Measurements from ENCODE around the gene CLIP1. TPM values are rescaled to one million over a fixed set of nuclear protein-coding genes. Genes with fewer than 3 reads are reported as not detected.

CLIP1 gene
- total and polyA plus RNA-seq, 2 of the 8 experiments (the other 6 are each of a cell fraction or from before 2014, with no cell fraction given) = 19.0 to 27.6 TPM

- TF ChIP-seq JUND (IDR thresholded peaks at IDR 0.05; ENCODE audit: low read length) (no peak), ATF3 (IDR thresholded peaks at IDR 0.05; ENCODE audit: insufficient read depth, low read depth, low read length) (no peak), GABPA (IDR thresholded peaks at IDR 0.05; ENCODE audit: borderline replicate concordance, insufficient read depth, low read length) (no peak), SRF (IDR thresholded peaks at IDR 0.05; ENCODE audit: low read depth, low read length) (no peak), POLR2AphosphoS5 (IDR thresholded peaks at IDR 0.05; ENCODE audit: low read depth, low read length) (no peak), CBX5 (IDR thresholded peaks at IDR 0.05; ENCODE audit: low read depth, low read length) (no peak), CTCF (IDR thresholded peaks at IDR 0.05; ENCODE audit: control extremely low read depth in 1 of 3, insufficient read depth in 1 of 3, low read depth in 1 of 3, low read length in 3 of 3) (peak; percentile 10 to 49 (median 48)), ATF2 (IDR thresholded peaks at IDR 0.05; ENCODE audit: low read length) (no peak), E2F6 (IDR thresholded peaks at IDR 0.05) (no peak), RBBP5 (IDR thresholded peaks at IDR 0.05; ENCODE audit: borderline replicate concordance, low read depth, low read length) (no peak), FOSL1 (IDR thresholded peaks at IDR 0.05; ENCODE audit: insufficient read depth, low read depth, low read length) (no peak), JUN (IDR thresholded peaks at IDR 0.05; ENCODE audit: low read depth, low read length) (no peak), EP300 (IDR thresholded peaks at IDR 0.05; ENCODE audit: borderline replicate concordance in 1 of 2, low read depth in 2 of 2, low read length in 2 of 2) (no peak)
These were observed at the start of gene CLIP1 (continued) for GRCh38 chr12:122421821-122422729.

Measured in H1 (cell line).